GM19328 (cell line): ENCODE data around the gene MTHFSD.

ENCODE experiments used
- ATAC-seq: cut with Tn5 transposase; IDR thresholded peaks from one replicate; pipeline ENCODE4 v1.9.1; 2021; ENCODE audit warnings: mild to moderate bottlenecking, moderate library complexity; ENCODE audit not compliant: unreplicated experiment

The MTHFSD gene

GRCh38 chr16:86515413-86515776 is 39.6 kb downstream of the MTHFSD start:
- ATAC-seq: no peak

- no peak for ATAC-seq
Measured at GRCh38 chr16:86514481-86515376, 40.3 kb downstream of the MTHFSD start.

GRCh38 chr16:86513471-86514277 is 41.4 kb downstream of the MTHFSD start:
- no peak for ATAC-seq

GRCh38 chr16:86512860-86513470 is 42.1 kb downstream of the MTHFSD start:
- ATAC-seq: no peak

GRCh38 chr16:86512301-86512859 is 42.7 kb downstream of the MTHFSD start:
- ATAC-seq: no peak

GRCh38 chr16:86511317-86512161 is 43.5 kb downstream of the MTHFSD start:
- no peak for ATAC-seq

- ATAC-seq: no peak
Measured at GRCh38 chr16:86510465-86511261, 44.4 kb downstream of the MTHFSD start, which contains the start of gene FOXF1. FOXF1 (plus strand) TSS chr16:86510527; CDS start chr16:86510570, 43 bp downstream.

- no peak for ATAC-seq
Measured at GRCh38 chr16:86509759-86510464, 45.1 kb downstream of the MTHFSD start.

- no peak for ATAC-seq
Measured at GRCh38 chr16:86508947-86509758, 45.9 kb downstream of the MTHFSD start.

GRCh38 chr16:86508028-86508946 is 46.7 kb downstream of the MTHFSD start:
- no peak for ATAC-seq

- no peak for ATAC-seq
Measured at GRCh38 chr16:86507173-86508027, 47.6 kb downstream of the MTHFSD start.

GRCh38 chr16:86505899-86506864 is 48.9 kb downstream of the MTHFSD start:
- no peak for ATAC-seq

GRCh38 chr16:86505185-86505898 is 49.7 kb downstream of the MTHFSD start:
- no peak for ATAC-seq
